DOHH2 (cell line): ENCODE results near the gene USF2.

ENCODE experiments used
- H3F3A ChIP-seq: fragments of 200-600 bp; sonication (generic), shearing (Covaris generic); 2 replicates; pipeline ENCODE4 v1.6.0; 2016; ENCODE audit warnings: antibody characterized with exemption, mild to moderate bottlenecking; ENCODE audit not compliant: control insufficient read depth, insufficient read depth
- H3K27ac ChIP-seq: fragments of 200-600 bp; sonication (generic); 2 replicates; pipeline ENCODE4 v1.5.1; 2014; ENCODE audit warnings: low read depth, mild to moderate bottlenecking, low read length, moderate library complexity
- H3K27me3 ChIP-seq: fragments of 200-600 bp; sonication (generic); 2 replicates; pipeline ENCODE4 v1.6.1; 2014; ENCODE audit warnings: mild to moderate bottlenecking, low read length, mixed read lengths; ENCODE audit not compliant: control insufficient read depth
- H3K36me3 ChIP-seq: fragments of 200-600 bp; sonication (generic); 2 replicates; pipeline ENCODE4 v1.6.1; 2014; ENCODE audit warnings: mild to moderate bottlenecking, low read length, moderate library complexity, mixed read lengths; ENCODE audit not compliant: control insufficient read depth
- H3K4me1 ChIP-seq: fragments of 200-600 bp; sonication (generic); 2 replicates; pipeline ENCODE4 v1.6.1; 2014; ENCODE audit warnings: mild to moderate bottlenecking, low read length, mixed read lengths; ENCODE audit not compliant: control insufficient read depth
- H3K4me2 ChIP-seq: fragments of 200-600 bp; sonication (generic); 2 replicates; pipeline ENCODE4 v1.6.0; 2014; ENCODE audit warnings: mild to moderate bottlenecking, low read length, moderate library complexity
- H3K4me3 ChIP-seq: fragments of 200-600 bp; sonication (generic); 2 replicates; pipeline ENCODE4 v1.5.1; 2014; ENCODE audit warnings: mild to moderate bottlenecking, low read length, mixed read lengths
- H3K79me2 ChIP-seq: fragments of 200-600 bp; sonication (generic); 2 replicates; pipeline ENCODE4 v1.6.1; 2014; ENCODE audit warnings: mild to moderate bottlenecking, low read length, mixed read lengths; ENCODE audit not compliant: control insufficient read depth
- H3K9me2 ChIP-seq: fragments of 200-600 bp; sonication (generic); replicated peaks from 2 replicates; pipeline ENCODE4 v1.6.1; 2014; ENCODE audit warnings: mild to moderate bottlenecking, low read length, mixed read lengths; ENCODE audit not compliant: control insufficient read depth
- H3K9me3 ChIP-seq: fragments of 200-600 bp; sonication (generic); 2 replicates; pipeline ENCODE4 v1.6.1; 2014; ENCODE audit warnings: antibody characterized with exemption, low read length, mixed read lengths; ENCODE audit not compliant: control insufficient read depth, insufficient read depth
- H4K20me1 ChIP-seq: fragments of 200-600 bp; sonication (generic); 2 replicates; pipeline ENCODE4 v1.6.0; 2014; ENCODE audit warnings: low read depth, mild to moderate bottlenecking, antibody characterized with exemption, low read length, moderate library complexity; ENCODE audit not compliant: control insufficient read depth, insufficient read depth
- CTCF ChIP-seq: fragments of 200-600 bp; sonication (generic); IDR thresholded peaks from one replicate; pipeline ENCODE4 v1.5.1; 2014; ENCODE audit warnings: antibody characterized with exemption, mild to moderate bottlenecking, low read depth, low read length; ENCODE audit not compliant: poor library complexity, severe bottlenecking
- EZH2phosphoT487 ChIP-seq: fragments of 200-600 bp; sonication (generic); IDR thresholded peaks from 2 replicates; pipeline ENCODE4 v1.6.1; 2017; ENCODE audit warnings: borderline replicate concordance, mild to moderate bottlenecking, antibody characterized with exemption, low read length, moderate library complexity, mixed read lengths

The USF2 gene

GRCh38 chr19:35293363-35293739, 24.6 kb downstream of the USF2 start:
- H3K9me2 ChIP-seq, result no peaks in the 10 kb centered on the region
- TF ChIP-seq EZH2phosphoT487, result no peak
- TF ChIP-seq CTCF, result no peak

GRCh38 chr19:35293808-35294207, 25.0 kb downstream of the USF2 start:
- TF ChIP-seq CTCF, result no peak
- no peak for TF ChIP-seq EZH2phosphoT487
- Histone ChIP-seq H3K27me3 (peaks cover 16% of the 10 kb centered on the region), H3K9me3 (no peaks in the 10 kb centered on the region), H3K9me2 (no peaks in the 10 kb centered on the region), H3K4me2 (peak overlapping the region; percentile 81), H3K36me3 (no peaks in the 10 kb centered on the region), H3K27ac (no peak overlapping the region), H4K20me1 (no peaks in the 10 kb centered on the region), H3K79me2 (no peaks in the 10 kb centered on the region), H3K4me1 (peaks cover 85% of the 10 kb centered on the region), H3K4me3 (peak overlapping the region; percentile 26; the same call in 1 of the 2 replicates), H3F3A (peaks cover 40% of the 10 kb centered on the region)

More at GRCh38 chr19:35293363-35293739, 24.6 kb downstream of the USF2 start:
- Histone ChIP-seq H3K4me1 (peaks cover 80% of the 10 kb centered on the region), H3K79me2 (no peaks in the 10 kb centered on the region), H3K9me3 (no peaks in the 10 kb centered on the region), H3K36me3 (no peaks in the 10 kb centered on the region), H3K4me3 (peak overlapping the region; percentile 30), H3K27ac (no peak overlapping the region), H4K20me1 (no peaks in the 10 kb centered on the region), H3K4me2 (peak overlapping the region; percentile 81), H3K27me3 (peaks cover 16% of the 10 kb centered on the region), H3F3A (peaks cover 40% of the 10 kb centered on the region)

- Histone ChIP-seq H3K79me2 (no peaks in the 10 kb centered on the region), H3K4me3 (peak overlapping the region; percentile 26), H4K20me1 (no peaks in the 10 kb centered on the region), H3F3A (peaks cover 38% of the 10 kb centered on the region), H3K4me1 (peaks cover 84% of the 10 kb centered on the region), H3K27ac (peak overlapping the region; percentile 90), H3K27me3 (peaks cover 16% of the 10 kb centered on the region), H3K9me2 (no peaks in the 10 kb centered on the region), H3K36me3 (no peaks in the 10 kb centered on the region), H3K4me2 (peak overlapping the region; percentile 81), H3K9me3 (no peaks in the 10 kb centered on the region)
- TF ChIP-seq CTCF (no peak), EZH2phosphoT487 (no peak)
Observed at GRCh38 chr19:35294328-35294727, 25.6 kb downstream of the USF2 start.
